Measurements from ENCODE around the gene AOAH. TPM values are rescaled to one million over a fixed set of nuclear protein-coding genes. Genes with fewer than 3 reads are reported as not detected.
A peak's percentile ranks its signal among the peaks of the same experiment; 100 is the strongest.
"Not testable (repeated sequence)": the region's sequence is repeated elsewhere in the genome, so short reads cannot be mapped to it uniquely, and the experiment has no call there.

AOAH gene
- total RNA-seq, 6 experiments from 2014 or later, result not detected

DNA sequence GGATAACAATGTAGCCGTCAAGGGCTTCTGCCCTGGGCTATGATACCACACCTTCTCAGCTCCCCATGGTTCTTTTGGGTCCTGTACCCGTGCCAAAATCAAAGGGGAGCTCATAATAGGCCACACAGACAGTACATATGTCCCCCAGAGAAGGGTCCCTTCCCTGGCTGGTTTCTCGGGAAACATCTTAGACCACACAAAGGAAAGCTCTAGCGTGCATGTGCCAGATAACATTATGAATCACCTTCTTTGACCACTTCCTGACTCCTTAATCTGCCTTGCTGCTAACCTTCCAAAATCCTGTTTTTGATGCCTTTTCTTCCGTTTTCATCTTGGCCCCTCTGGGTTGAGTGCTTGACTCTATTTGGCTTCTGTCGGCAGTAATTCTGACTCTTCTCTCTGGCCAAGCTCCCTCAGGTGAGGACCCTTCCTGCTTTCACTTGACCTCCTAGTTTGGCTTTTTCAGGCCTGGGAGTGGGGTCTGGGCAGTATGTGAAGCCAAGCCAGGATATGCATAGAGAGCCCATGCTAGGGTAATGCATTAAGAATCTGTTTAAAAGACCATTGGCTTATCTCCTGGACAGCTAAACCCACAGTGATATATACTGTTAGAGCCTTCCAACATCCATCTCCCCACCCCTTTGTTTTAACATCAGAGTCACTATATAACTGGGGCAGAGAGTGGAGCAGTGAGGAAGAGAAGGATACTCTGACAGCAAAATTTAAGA lies 249.8 kb downstream of the AOAH start:
- no peaks in the 10 kb centered on the region for H3K36me3 Mint-ChIP-seq (ENCODE audit: low read depth)
- TF ChIP-seq, protein P1, sequence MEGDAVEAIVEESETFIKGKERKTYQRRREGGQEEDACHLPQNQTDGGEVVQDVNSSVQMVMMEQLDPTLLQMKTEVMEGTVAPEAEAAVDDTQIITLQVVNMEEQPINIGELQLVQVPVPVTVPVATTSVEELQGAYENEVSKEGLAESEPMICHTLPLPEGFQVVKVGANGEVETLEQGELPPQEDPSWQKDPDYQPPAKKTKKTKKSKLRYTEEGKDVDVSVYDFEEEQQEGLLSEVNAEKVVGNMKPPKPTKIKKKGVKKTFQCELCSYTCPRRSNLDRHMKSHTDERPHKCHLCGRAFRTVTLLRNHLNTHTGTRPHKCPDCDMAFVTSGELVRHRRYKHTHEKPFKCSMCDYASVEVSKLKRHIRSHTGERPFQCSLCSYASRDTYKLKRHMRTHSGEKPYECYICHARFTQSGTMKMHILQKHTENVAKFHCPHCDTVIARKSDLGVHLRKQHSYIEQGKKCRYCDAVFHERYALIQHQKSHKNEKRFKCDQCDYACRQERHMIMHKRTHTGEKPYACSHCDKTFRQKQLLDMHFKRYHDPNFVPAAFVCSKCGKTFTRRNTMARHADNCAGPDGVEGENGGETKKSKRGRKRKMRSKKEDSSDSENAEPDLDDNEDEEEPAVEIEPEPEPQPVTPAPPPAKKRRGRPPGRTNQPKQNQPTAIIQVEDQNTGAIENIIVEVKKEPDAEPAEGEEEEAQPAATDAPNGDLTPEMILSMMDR (IDR thresholded peaks at IDR 0.05), result no peak
- H3K4me3 Mint-ChIP-seq, result no peak overlapping the region
- H3K27me3 Mint-ChIP-seq (ENCODE audit: insufficient read depth), result peaks cover 4% of the 10 kb centered on the region
- H3K4me1 Mint-ChIP-seq (ENCODE audit: low read depth), result peaks cover 17% of the 10 kb centered on the region
- no peak for DNase-seq
- no peaks in the 10 kb centered on the region for H3K9me3 Mint-ChIP-seq
- no peak overlapping the region for H3K27ac Mint-ChIP-seq

DNA sequence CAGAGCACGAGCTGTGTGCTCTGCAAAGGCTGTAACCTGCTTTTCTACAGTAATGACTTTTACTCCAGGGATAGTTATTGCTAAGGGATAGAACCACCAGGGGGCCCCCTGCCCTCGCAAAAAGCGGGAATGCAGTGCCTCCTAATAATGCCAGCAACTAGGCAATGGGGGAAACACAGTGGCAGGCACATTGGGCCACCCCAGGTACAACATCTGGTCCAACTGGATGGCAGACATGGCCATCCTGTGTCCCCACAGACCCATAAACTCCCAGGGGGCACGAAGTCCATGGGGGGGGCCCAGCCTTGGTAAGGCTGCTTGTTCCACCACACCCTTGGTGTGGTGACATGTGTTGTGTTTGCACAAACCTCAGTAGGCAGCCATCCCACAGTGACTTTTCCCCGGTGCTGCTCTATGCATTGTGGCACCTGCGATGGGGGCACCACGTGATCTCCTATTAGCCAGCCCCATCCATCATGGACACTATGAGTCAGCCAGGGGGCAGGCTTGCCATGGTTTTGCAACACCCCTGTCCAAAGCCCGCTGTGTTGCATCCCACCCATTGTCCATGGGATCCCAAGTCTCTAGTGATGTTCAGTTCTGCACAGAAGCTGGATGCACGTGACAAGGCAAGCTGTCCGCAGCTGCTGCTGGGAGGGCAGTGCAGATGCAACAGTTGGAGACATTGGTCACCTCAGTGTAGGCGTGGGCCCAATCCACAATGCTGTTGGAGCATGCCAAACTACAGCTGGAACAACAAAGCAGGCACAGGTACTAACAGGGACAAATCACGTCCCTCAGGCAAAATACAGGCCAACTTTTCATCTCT lies 250.6 kb downstream of the AOAH start:
- H3K27me3 Mint-ChIP-seq (ENCODE audit: insufficient read depth), result peaks cover 4% of the 10 kb centered on the region
- H3K27ac Mint-ChIP-seq, result no peak overlapping the region
- H3K4me3 Mint-ChIP-seq, result no peak overlapping the region
- H3K9me3 Mint-ChIP-seq, result no peaks in the 10 kb centered on the region
- DNase-seq, result no peak
- H3K36me3 Mint-ChIP-seq (ENCODE audit: low read depth), result no peaks in the 10 kb centered on the region
- TF ChIP-seq, protein P1 (IDR thresholded peaks at IDR 0.05), result peak; percentile 77
- peaks cover 25% of the 10 kb centered on the region for H3K4me1 Mint-ChIP-seq (ENCODE audit: low read depth)

DNA sequence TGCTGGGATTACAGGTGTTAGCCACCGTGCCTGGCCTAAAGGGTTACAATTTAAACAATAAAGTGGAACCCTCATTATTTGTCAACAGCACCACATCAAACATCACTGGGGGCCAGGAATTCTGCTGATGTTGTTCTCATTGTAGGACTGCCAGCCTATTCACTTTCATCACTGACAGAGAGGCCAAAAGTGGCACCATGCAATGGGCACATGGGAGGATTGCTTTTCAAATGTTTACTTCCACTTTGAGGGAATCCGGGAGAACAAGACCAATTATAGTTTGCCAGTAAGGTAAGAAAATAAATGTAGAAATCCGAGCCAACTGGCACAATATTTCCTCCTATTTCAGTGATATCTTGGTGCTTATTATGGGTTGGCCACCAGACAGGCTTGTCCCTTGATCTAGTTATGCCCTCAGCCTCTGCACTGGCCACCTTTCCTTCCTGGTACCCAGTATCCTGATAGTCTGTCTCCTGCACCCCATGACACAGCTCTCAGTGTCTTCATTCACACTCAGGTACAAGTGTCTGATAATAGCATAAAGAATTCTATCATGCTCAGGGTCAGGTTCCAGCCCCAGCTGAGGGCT lies 252.1 kb downstream of the AOAH start:
- no peak for DNase-seq
- H3K27ac Mint-ChIP-seq, result no peak overlapping the region
- H3K4me3 Mint-ChIP-seq, result no peak overlapping the region
- peaks cover 4% of the 10 kb centered on the region for H3K27me3 Mint-ChIP-seq (ENCODE audit: insufficient read depth)
- H3K4me1 Mint-ChIP-seq (ENCODE audit: low read depth), result peaks cover 25% of the 10 kb centered on the region
- H3K9me3 Mint-ChIP-seq, result no peaks in the 10 kb centered on the region
- TF ChIP-seq, protein P1 (IDR thresholded peaks at IDR 0.05), result no peak
- H3K36me3 Mint-ChIP-seq (ENCODE audit: low read depth), result no peaks in the 10 kb centered on the region

DNA sequence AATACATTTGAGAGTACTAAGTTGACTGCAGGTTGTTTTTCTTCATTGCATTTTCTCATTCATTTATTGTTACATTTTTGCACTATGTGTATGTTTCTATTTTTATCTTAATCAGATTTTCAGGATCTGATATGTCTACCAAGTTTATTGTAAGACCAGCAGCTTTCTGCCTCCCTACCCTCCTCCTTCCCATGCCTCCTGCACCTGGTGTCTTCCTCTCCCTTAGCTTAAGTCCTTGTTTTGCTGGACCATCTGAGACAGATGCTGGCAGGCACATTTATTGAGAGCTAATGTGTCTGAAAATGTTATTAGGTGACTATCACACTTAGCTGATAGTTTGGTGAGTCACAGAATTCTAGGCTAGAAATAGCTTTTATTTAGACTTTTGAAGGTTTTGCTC lies 255.1 kb downstream of the AOAH start:
- TF ChIP-seq, protein P1 (IDR thresholded peaks at IDR 0.05), result no peak
- H3K27ac Mint-ChIP-seq, result no peak overlapping the region
- no peaks in the 10 kb centered on the region for H3K9me3 Mint-ChIP-seq
- peaks cover 20% of the 10 kb centered on the region for H3K4me1 Mint-ChIP-seq (ENCODE audit: low read depth)
- no peaks in the 10 kb centered on the region; the same call in 1 of the 2 replicates for H3K36me3 Mint-ChIP-seq (ENCODE audit: low read depth)
- H3K4me3 Mint-ChIP-seq, result no peak overlapping the region
- DNase-seq, result no peak
- H3K27me3 Mint-ChIP-seq (ENCODE audit: insufficient read depth), result peaks cover 11% of the 10 kb centered on the region; the same call in 1 of the 2 replicates

DNA sequence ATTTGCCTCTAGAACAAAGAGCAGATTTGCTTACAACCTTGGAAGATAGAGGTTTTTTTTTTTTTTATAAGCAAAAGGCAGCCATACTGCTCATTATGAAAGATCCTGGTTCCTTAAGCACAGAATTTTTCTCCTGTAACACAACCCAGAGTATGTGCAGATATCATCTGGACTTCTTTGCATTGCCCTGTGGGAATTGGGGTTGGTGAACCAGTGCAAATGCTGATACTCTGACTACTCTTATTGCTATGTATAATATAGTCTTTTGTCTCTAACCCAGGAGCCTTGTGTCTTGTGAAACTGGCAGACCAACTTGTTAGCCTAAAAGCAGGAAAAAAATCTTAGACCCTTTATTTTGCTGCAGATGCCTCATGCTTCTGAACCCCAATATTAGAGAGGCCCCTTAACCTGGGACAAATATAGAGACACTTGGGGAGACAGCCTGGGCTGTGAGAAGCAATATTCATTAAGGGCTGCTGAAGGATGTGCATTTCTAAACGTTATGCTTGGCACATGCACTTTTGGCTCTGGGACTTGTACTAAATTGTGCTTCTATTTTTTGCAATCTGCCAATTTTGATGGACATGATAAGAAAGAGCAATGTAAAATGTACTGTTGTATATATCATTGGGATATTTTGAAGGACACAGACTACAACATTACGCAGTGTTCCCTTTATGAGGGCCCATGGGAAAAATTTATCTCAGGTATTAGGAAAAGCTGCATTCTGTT lies 255.8 kb downstream of the AOAH start:
- Mint-ChIP-seq H3K36me3 (ENCODE audit: low read depth) (no peaks in the 10 kb centered on the region; the same call in 1 of the 2 replicates), H3K27me3 (ENCODE audit: insufficient read depth) (peaks cover 11% of the 10 kb centered on the region; the same call in 1 of the 2 replicates), H3K4me1 (ENCODE audit: low read depth) (peaks cover 16% of the 10 kb centered on the region), H3K9me3 (no peaks in the 10 kb centered on the region), H3K4me3 (no peak overlapping the region), H3K27ac (no peak overlapping the region)
- TF ChIP-seq, protein P1 (IDR thresholded peaks at IDR 0.05), result no peak
- no peak for DNase-seq

DNA sequence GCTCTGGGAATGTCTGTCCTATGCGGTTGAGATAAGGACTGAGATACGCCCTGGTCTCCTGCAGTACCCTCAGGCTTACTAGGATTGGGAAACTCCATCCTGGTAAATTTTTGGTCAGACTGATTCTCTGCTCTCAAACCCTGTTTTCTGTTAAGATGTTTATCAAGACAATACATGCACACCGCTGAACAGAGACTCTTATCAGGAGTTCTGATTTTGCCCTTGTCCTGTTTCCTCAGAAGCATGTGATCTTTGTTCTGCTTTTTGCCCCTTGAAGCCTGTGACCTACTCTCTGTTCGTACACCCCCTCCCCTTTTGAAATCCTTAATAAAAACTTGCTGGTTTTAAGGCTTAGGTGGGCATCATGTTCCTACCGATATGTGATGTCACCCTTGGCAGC lies 258.3 kb downstream of the AOAH start:
- H3K36me3 Mint-ChIP-seq (ENCODE audit: low read depth); H3K27me3 Mint-ChIP-seq (ENCODE audit: insufficient read depth); H3K4me3 Mint-ChIP-seq; H3K27ac Mint-ChIP-seq; H3K9me3 Mint-ChIP-seq; DNase-seq: not testable (repeated sequence)
- H3K4me1 Mint-ChIP-seq (ENCODE audit: low read depth), result peaks cover 16% of the 10 kb centered on the region

Data from HFFc6 (cell line).